CD14-positive monocyte (primary cell): Measurements from ENCODE around the gene ATE1. TPM values are rescaled to one million over a fixed set of nuclear protein-coding genes. Genes with fewer than 3 reads are reported as not detected.
"Not testable (repeated sequence)": the region's sequence is repeated elsewhere in the genome, so short reads cannot be mapped to it uniquely, and the experiment has no call there.

Experiments used
- DNase-seq, 3 donors: peaks; one replicate each; pipeline ENCODE4 v3.0.0-alpha.2; 2011 to 2022
- H2AFZ ChIP-seq: 2 replicates; pipeline ENCODE4 v1.6.0; 2012; ENCODE audit warnings: mild to moderate bottlenecking, low read depth, low read length, inconsistent platforms; ENCODE audit not compliant: insufficient read depth, poor library complexity, severe bottlenecking
- H3K27ac ChIP-seq, 2 donors: 1 replicate in 1 of 2; 2 replicates in 1 of 2; pipeline ENCODE4 v1.5.1; 2012 to 2013; ENCODE audit warnings: low read length in 2 of 2, control low read depth in 1 of 2, inconsistent platforms in 1 of 2, low read depth in 1 of 2, mild to moderate bottlenecking in 1 of 2
- H3K27me3 ChIP-seq, 2 donors: one replicate each; pipeline versions ENCODE4 v1.6.0 to v1.6.1; 2011 to 2013; ENCODE audit warnings: low read length in 2 of 2; ENCODE audit not compliant: control insufficient read depth in 2 of 2, insufficient read depth in 2 of 2
- H3K36me3 ChIP-seq, 2 donors: replicated peaks in 1 of 2; 1 replicate in 1 of 2; 2 replicates in 1 of 2; pipeline versions ENCODE4 v1.5.1 to v1.6.1; 2012 to 2013; ENCODE audit warnings: low read length in 2 of 2, control low read depth in 1 of 2, inconsistent platforms in 1 of 2, mild to moderate bottlenecking in 1 of 2; ENCODE audit not compliant: insufficient read depth in 2 of 2, control insufficient read depth in 1 of 2
- H3K4me1 ChIP-seq, 2 donors: 1 replicate in 1 of 2; 2 replicates in 1 of 2; pipeline versions ENCODE4 v1.5.1 to v1.6.1; 2012 to 2013; ENCODE audit warnings: low read length in 2 of 2, control low read depth in 1 of 2, inconsistent platforms in 1 of 2, mild to moderate bottlenecking in 1 of 2, moderate library complexity in 1 of 2; ENCODE audit not compliant: insufficient read depth in 2 of 2, control insufficient read depth in 1 of 2
- H3K4me2 ChIP-seq: replicated peaks from 2 replicates; pipeline ENCODE3; 2012; ENCODE audit warnings: low read length, moderate library complexity, mild to moderate bottlenecking; ENCODE audit not compliant: poor library complexity, severe bottlenecking; ENCODE audit errors: extremely low read depth
- H3K4me3 ChIP-seq, 3 experiments: fragments of 200-600 bp in 1 of 3; sonication (generic) in 1 of 3; replicated peaks in 1 of 3; 1 replicate in 2 of 3; 2 replicates in 1 of 3; pipeline ENCODE4 v1.5.1; 2011 to 2013; ENCODE audit warnings: low read length in 3 of 3, mild to moderate bottlenecking in 3 of 3, control low read depth in 2 of 3, low read depth in 2 of 3, inconsistent platforms in 1 of 3, moderate library complexity in 1 of 3
- H3K79me2 ChIP-seq: 2 replicates; pipeline ENCODE4 v1.6.0; 2012; ENCODE audit warnings: mild to moderate bottlenecking, control low read depth, inconsistent platforms, low read length, moderate library complexity; ENCODE audit not compliant: insufficient read depth
- H3K9ac ChIP-seq: 2 replicates; pipeline ENCODE4 v1.6.0; 2017; ENCODE audit warnings: low read length, mild to moderate bottlenecking; ENCODE audit not compliant: insufficient read depth, poor library complexity, severe bottlenecking
- H3K9me3 ChIP-seq, 2 donors: replicated peaks in 1 of 2; 1 replicate in 1 of 2; 2 replicates in 1 of 2; pipeline versions ENCODE4 v1.5.1 to v1.6.1; 2012 to 2013; ENCODE audit warnings: low read length in 2 of 2, control low read depth in 1 of 2; ENCODE audit not compliant: control insufficient read depth in 1 of 2, insufficient read depth in 1 of 2
- H4K20me1 ChIP-seq: 2 replicates; pipeline ENCODE4 v1.6.0; 2012; ENCODE audit warnings: mild to moderate bottlenecking, low read length, control low read depth, moderate library complexity; ENCODE audit not compliant: insufficient read depth
- H3K27ac Mint-ChIP-seq, 7 donors: one replicate each; pipeline ENCODE4 v1.8.0; 2020; ENCODE audit warnings: mild to moderate bottlenecking in 7 of 7, mixed read lengths in 7 of 7, moderate library complexity in 6 of 7, inconsistent platforms in 2 of 7
- H3K27me3 Mint-ChIP-seq, 3 donors: one replicate each; pipeline ENCODE4 v1.8.0; 2021 to 2022; ENCODE audit warnings: low read depth in 3 of 3, mild to moderate bottlenecking in 3 of 3, mixed read lengths in 3 of 3, moderate library complexity in 3 of 3, inconsistent platforms in 1 of 3
- H3K36me3 Mint-ChIP-seq, 2 donors: one replicate each; pipeline ENCODE4 v1.8.0; 2020; ENCODE audit warnings: mixed read lengths in 2 of 2, inconsistent platforms in 1 of 2, mild to moderate bottlenecking in 1 of 2
- H3K4me1 Mint-ChIP-seq: one replicate; pipeline ENCODE4 v1.8.0; 2020; ENCODE audit warnings: mild to moderate bottlenecking, mixed read lengths
- H3K4me3 Mint-ChIP-seq, 2 donors: one replicate each; pipeline ENCODE4 v1.8.0; 2020; ENCODE audit warnings: mild to moderate bottlenecking in 2 of 2, mixed read lengths in 2 of 2, moderate library complexity in 1 of 2
- H3K9me3 Mint-ChIP-seq, 7 donors: one replicate each; pipeline ENCODE4 v1.8.0; 2020 to 2022; ENCODE audit warnings: mixed read lengths in 7 of 7, mild to moderate bottlenecking in 6 of 7, moderate library complexity in 6 of 7, inconsistent platforms in 2 of 7
- WGBS: methylation state at CpG from one replicate; pipeline ENCODE4 v1.1.5; 2013; ENCODE audit warnings: missing lambda C conversion rate; ENCODE audit not compliant: insufficient coverage; 5-methylcytosine and 5-hydroxymethylcytosine counted together
- intact Hi-C, 2 donors: fragments of 100-400 bp; cut with micrococcal nuclease; formaldehyde crosslinking; loops; one replicate each; pipeline versions ENCODE4 v1.15.0 to v1.15.1; 2023
- polyA plus RNA-seq, 3 donors: library from polyadenylated mRNA; depleted of rRNA in 1 of 3; unstranded in 2 of 3; stranded (reverse) in 1 of 3; fragments of 300-500 nt in 2 of 3; fragments of >200 nt in 1 of 3; fragmentation: Illumina TruSeq in 2 of 3; gene quantifications; 1 replicate in 2 of 3; 2 replicates in 1 of 3; pipeline ENCODE4 v1.2.3, GENCODE V29; 2012 to 2021
- TF ChIP-seq, protein P1 (sequence below): fragments of 200-600 bp; IDR thresholded peaks from one replicate; pipeline ENCODE4 v1.8.0; 2022; ENCODE audit warnings: antibody characterized with exemption, mild to moderate bottlenecking

The ATE1 gene
- polyA plus RNA-seq, 3 donors: 9.2 to 19.5 (median 15.8) TPM

GRCh38 chr10:121974019-121974534, 46.2 kb upstream of the ATE1 start:
- H3K79me2 ChIP-seq: peaks cover 21% of the 10 kb centered on the region
- peak overlapping the region; percentile 54 to 78 for H3K27ac ChIP-seq

DNA sequence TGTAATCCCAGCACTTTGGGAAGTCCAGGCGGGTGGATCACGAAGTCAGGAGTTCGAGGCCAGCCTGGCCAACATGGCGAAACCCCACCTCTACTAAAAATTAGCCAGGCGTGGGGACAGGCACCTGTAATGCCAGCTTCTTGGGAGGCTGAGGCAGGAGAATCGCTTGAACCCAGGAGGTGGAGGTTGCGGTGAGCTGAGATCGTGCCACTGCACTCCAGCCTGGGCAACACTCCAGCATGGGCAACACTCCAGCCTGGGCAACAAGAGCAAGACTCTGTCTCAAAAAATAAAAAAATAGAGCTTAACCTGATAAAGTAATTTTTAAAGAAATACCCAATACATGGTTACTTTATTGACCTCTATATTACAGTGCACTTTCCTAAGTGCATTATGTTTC, 41.3 kb upstream of the ATE1 start:
- H2AFZ ChIP-seq, H3K27me3 Mint-ChIP-seq, H3K27ac ChIP-seq, H3K9me3 Mint-ChIP-seq, H4K20me1 ChIP-seq, H3K4me1 ChIP-seq, H3K4me3 Mint-ChIP-seq, H3K4me2 ChIP-seq, H3K9me3 ChIP-seq, DNase-seq, H3K27me3 ChIP-seq, intact Hi-C loops, H3K9ac ChIP-seq, H3K27ac Mint-ChIP-seq, H3K4me3 ChIP-seq: not testable (repeated sequence)
- Mint-ChIP-seq H3K4me1 (peaks cover 14% of the 10 kb centered on the region), H3K36me3 (peaks cover 61 to 75% of the 10 kb centered on the region in 2 donors)
- H3K36me3 ChIP-seq: peaks cover 54 to 83% of the 10 kb centered on the region in 2 donors
- H3K79me2 ChIP-seq: peaks cover 18% of the 10 kb centered on the region
- WGBS: 98% methylated on average over 8 of the region's 8 CpGs

More at GRCh38 chr10:121974019-121974534, 46.2 kb upstream of the ATE1 start:
- Histone ChIP-seq H3K27me3 (no peaks in the 10 kb centered on the region), H3K36me3 (peaks cover 9 to 36% of the 10 kb centered on the region in 2 donors), H3K4me3 (peak overlapping the region; percentile 61 to 91 (median 86)), H3K9ac (peak overlapping the region; percentile 80), H3K4me1 (peaks cover 18 to 21% of the 10 kb centered on the region in 2 donors), H4K20me1 (peaks cover 11% of the 10 kb centered on the region), H3K4me2 (peak overlapping the region; percentile 92), H2AFZ (peak overlapping the region; percentile 90), H3K9me3 (peaks cover 0 to 24% of the 10 kb centered on the region in 2 donors)
- H3K4me1 Mint-ChIP-seq: peaks cover 20% of the 10 kb centered on the region
- 19% methylated on average over 21 of the region's 21 CpGs for WGBS
- H3K27ac Mint-ChIP-seq: peak overlapping the region in 4 of 7 donors; percentile 12 to 50 (median 48)
- TF ChIP-seq, protein P1, sequence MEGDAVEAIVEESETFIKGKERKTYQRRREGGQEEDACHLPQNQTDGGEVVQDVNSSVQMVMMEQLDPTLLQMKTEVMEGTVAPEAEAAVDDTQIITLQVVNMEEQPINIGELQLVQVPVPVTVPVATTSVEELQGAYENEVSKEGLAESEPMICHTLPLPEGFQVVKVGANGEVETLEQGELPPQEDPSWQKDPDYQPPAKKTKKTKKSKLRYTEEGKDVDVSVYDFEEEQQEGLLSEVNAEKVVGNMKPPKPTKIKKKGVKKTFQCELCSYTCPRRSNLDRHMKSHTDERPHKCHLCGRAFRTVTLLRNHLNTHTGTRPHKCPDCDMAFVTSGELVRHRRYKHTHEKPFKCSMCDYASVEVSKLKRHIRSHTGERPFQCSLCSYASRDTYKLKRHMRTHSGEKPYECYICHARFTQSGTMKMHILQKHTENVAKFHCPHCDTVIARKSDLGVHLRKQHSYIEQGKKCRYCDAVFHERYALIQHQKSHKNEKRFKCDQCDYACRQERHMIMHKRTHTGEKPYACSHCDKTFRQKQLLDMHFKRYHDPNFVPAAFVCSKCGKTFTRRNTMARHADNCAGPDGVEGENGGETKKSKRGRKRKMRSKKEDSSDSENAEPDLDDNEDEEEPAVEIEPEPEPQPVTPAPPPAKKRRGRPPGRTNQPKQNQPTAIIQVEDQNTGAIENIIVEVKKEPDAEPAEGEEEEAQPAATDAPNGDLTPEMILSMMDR: no peak
- peaks cover 10 to 23% (median 18%) of the 10 kb centered on the region in 7 donors for H3K9me3 Mint-ChIP-seq
- H3K4me3 Mint-ChIP-seq: peak overlapping the region; percentile 80 to 91
- intact Hi-C loops: no loop called here
- no peak for DNase-seq
- peaks cover 24 to 32% of the 10 kb centered on the region in 2 donors for H3K36me3 Mint-ChIP-seq
- peaks cover 0 to 1% (median 0%) of the 10 kb centered on the region in 3 donors for H3K27me3 Mint-ChIP-seq
